ENCODE measurements around the gene BMP4.
"Not testable (repeated sequence)": the region's sequence is repeated elsewhere in the genome, so short reads cannot be mapped to it uniquely, and the experiment has no call there.

The BMP4 gene

DNA sequence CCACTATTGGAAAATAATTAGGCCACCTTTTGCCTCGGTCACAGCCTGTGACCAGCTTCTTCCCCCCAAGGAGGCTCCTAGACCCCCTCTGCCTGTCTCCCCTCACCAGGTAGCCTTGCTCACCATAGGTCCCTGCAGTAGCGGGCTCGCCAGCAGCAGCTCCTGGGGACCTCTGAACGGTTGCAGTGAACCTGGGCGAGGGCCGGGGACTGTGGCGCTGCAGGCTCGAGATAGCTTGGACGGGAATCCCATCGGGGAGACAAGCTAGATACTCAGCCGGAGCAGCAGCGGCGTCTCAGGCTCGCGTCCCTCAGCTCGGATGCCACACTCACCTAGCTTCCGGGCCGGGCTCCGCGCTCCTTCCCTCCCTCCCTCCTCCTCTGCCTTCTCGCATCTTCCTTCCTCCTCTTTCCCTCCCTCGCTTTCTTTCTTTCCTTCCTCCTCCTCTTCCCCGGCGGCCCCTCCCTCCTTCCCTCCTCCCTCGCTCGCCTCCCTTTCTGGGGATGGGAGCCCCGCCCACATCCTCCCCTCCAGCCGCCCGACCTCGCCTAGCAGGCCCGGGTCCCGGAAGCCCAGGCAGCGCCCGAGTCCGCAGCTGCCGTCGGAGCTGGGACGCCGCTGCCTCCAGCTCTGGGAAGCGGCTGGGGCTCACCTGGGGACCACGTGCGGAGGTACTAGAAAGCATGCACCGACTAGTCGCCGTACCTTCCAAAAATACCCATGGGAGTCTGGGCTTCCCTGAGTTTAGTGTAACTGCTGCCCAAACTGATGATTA, at the start of gene BMP4:
BMP4 (minus strand) TSS at position 399 of the 775 bp plus-strand sequence. CDS start 4,603 bp downstream, outside the sequence.
- DNase-seq: peak; percentile 30

GRCh38 chr14:54003064-54003463, 46.4 kb upstream of the BMP4 start:
- no peak for DNase-seq

DNA sequence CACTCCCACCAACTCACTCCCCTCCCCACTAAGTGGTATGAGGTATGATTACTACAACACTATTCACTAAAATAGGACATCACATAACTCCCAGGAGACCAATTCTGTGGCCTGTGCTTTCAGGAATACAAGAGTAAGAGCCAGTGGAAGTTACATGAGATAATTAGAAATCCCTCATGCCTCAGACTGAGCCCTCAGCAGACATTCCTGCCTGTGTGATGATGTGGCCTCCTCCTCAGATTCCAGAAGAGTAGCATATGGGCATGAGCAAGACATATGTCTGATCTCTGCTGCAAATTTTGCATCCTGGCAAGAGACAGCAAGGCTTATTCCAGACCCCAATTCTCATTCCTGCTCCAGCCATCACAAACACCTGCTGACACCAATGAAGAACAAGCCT, 46.0 kb upstream of the BMP4 start:
- no peak for DNase-seq

- DNase-seq: peak; percentile 28
These were observed 44.7 kb upstream of the BMP4 start for GRCh38 chr14:54001189-54001878.

DNA sequence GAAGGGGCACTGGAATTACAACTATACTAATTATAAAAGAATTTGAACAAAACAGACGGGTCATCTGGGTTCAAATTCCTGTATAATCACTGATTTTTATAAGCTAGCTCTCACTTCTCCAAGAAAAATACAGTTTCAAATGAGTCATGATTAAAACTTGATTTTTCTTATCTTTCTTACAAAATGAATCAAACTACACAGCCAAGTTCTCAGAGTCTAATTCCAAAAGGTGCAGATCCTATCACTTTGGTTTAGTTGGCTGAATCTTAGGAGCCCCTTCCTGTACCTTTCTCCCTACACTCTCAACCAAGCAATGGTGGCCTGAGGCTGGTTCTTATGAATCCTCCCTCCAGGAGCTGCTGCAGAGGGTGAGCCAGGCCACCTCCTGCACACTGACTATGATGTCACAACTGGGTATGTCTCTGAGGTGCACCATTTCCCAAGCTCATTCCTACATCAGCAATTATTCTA, 43.8 kb upstream of the BMP4 start:
- no peak for DNase-seq

DNA sequence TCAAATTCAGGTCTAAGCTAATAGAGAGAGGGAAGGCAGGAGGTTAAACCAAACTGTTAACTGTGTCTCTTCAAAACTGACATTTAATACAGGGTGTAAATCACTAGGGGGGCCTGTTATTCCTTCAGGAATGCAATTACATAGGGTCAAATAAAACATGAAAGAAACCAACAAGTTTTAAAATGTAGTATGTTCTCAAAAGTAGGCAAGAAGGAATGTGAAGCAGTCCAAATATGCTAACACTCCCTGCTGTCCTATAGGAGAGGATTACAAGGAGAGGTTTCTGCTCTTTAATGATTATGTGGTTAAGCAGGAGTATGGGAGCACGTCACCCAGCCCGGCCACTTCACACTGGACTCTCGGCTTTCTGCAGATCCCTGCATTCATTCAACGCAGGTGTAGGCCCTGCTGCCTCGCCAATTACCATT, 42.5 kb upstream of the BMP4 start:
- DNase-seq: no peak

- no peak for DNase-seq
These were observed 39.4 kb upstream of the BMP4 start for GRCh38 chr14:53996041-53996440.

DNA sequence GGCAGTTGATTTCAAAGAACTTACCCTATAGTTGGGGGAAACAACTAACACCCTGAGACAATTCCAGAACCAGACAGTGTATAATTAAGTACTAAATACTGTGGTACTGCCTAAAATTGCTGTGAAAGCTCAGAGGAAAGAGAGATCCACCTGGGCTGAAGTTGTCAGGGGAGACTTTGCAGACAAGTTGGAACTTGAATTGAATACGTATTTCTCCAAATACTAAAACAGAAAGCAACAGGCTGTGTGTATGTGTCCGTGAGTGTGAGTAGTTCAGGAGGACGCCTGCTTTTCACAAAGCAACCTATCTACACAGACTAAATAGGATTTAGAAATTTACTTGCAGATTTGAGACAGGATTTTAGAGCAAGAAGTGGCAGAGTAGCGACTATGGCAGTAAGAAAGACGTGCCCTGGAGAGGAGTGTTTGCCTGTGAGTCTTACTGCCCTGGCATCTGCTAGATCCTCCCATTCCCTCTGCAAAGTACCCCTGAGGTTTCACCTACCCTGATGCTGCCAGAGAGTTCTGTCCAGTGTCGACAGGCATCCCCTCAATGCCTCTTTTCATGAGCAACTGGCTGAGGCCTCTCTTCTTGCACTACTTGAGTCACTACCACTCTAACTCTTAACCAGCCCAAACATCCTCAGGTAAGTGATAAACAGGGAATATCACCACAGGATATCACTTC, 37.4 kb upstream of the BMP4 start:
- no peak for DNase-seq

GRCh38 chr14:53990978-53991377, 34.4 kb upstream of the BMP4 start:
- DNase-seq: no peak

- not testable (repeated sequence) for DNase-seq
These were observed 30.1 kb upstream of the BMP4 start for GRCh38 chr14:53986718-53987117.

- not testable (repeated sequence) for DNase-seq
These were observed 28.3 kb upstream of the BMP4 start for GRCh38 chr14:53984958-53985357.

GRCh38 chr14:53983112-53983511, 26.5 kb upstream of the BMP4 start:
- no peak for DNase-seq

DNA sequence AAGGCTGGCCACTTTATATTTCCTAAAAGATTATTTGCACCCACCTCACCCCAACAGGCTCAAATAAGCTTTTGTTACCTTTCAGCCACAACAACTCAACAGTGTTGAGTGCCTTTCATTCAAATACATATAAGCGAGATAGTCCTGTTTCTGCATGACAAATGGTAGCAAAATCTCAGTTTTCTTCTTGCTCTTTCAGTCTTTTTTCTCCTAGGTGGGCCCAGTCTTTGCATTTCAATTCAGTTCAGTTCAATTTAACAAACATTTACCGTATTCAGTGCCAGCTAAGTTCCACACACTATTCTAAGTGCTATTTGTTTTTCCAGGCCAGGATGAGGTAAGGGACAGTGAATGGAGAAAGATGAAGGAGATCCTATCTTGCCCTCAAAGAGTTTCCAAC, 25.9 kb upstream of the BMP4 start:
- no peak for DNase-seq

GRCh38 chr14:53979747-53980642, 23.4 kb upstream of the BMP4 start:
- DNase-seq: no peak

GRCh38 chr14:53979113-53979681, 22.6 kb upstream of the BMP4 start:
- no peak for DNase-seq

GRCh38 chr14:53978194-53978593, 21.6 kb upstream of the BMP4 start:
- no peak for DNase-seq

DNA sequence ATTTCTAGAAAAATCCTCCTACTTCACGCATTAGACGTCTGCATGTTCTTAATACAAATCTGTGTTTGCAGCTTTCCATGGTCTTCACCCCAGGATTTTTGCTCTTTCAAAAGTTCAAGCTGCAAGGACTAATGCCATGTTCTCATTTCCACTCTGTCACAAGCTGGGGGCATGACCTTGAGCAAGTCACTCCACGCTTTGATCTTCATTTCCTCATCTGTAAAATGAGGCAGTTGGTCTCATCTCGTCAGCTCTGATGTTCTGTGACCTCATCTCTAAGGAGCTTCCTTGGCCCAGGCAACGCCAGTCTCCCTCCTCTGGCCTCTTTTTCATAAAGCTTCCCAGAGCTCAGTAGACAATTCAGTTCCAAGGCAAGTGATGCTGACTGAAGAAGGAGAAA, 18.8 kb upstream of the BMP4 start:
- no peak for DNase-seq

GRCh38 chr14:53971521-53971920, 14.9 kb upstream of the BMP4 start:
- DNase-seq: no peak

GRCh38 chr14:53969326-53969725, 12.7 kb upstream of the BMP4 start:
- no peak for DNase-seq

DNA sequence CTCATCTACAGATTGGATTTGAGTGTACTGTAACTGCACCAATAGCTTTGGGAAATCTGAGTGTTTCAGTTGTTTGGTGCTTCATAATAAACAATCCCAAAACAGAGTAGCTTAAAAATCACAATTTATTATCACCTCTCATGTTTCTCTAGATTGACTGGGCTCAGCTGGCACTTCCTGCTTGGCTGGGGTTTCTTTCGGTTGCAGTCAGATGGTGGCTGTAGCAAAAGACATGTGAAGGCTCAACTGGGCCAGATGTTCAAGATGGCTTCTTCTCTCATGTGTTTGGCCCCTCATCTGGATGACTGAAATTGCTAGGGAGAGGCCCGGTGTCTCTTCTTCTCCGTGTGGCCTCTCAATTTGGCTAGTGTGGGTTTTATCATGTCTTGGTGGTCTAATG, 12.1 kb upstream of the BMP4 start:
- no peak for DNase-seq

GRCh38 chr14:53967606-53968005, 11.0 kb upstream of the BMP4 start:
- no peak for DNase-seq

DNA sequence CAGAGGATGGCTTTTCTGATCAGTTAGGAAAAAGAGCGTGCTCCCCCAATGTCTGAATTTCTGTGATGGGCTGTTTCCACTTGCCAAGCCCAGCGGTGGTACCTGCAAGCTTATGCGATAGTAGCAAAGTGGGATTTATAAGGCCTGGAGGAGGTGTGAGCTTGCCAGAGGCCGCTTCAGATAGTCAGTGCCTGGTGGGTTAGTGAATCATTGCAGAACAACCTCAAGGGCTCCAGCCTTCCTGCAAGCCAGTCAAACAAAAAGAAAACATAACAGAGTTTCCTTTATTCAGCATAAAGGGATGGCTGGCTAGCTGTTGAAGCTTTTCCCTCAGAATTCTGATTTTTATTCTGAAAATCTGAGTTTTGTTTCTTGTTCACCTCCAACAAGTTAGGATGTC, 7.6 kb upstream of the BMP4 start:
- DNase-seq: no peak

Measured in NCI-H82 (cell line).